SK-N-SH (cell line): ENCODE measurements around the gene SERPINE1. TPM values are rescaled to one million over a fixed set of nuclear protein-coding genes. Genes with fewer than 3 reads are reported as not detected.
A peak's percentile ranks its signal among the peaks of the same experiment; 100 is the strongest.

Source experiments
- CTCF ChIA-PET: fragments of 300-600, 350-600 bp; formaldehyde crosslinking; extraction: SDS; loops from one replicate; lab custom pipeline; 2021; lab: Yijun Ruan, JAX
- POLR2A ChIA-PET: fragments of 350-600 bp; sonication (Branson Sonifier 250); formaldehyde crosslinking; extraction: SDS; loops from one replicate; lab custom pipeline; 2020; ENCODE audit warnings: antibody characterized with exemption, inconsistent platforms; lab: Yijun Ruan, JAX
- DNase-seq: peaks from one replicate; pipeline ENCODE4 v3.0.0; 2012
- H2AFZ ChIP-seq: fragments of 200-600 bp; sonication (generic); 2 replicates; pipeline ENCODE4 v1.8.1; 2016; ENCODE audit warnings: antibody characterized with exemption, mild to moderate bottlenecking, low read depth
- H3F3A ChIP-seq: fragments of 200-600 bp; sonication (generic); replicated peaks from 2 replicates; pipeline ENCODE3; 2016; ENCODE audit warnings: antibody characterized with exemption, mild to moderate bottlenecking; ENCODE audit not compliant: insufficient read depth
- H3K27ac ChIP-seq, 2 experiments: fragments of 200-500 bp in 1 of 2; fragments of 200-600 bp in 1 of 2; sonication (Bioruptor generic) in 1 of 2; sonication (generic), shearing (Covaris generic) in 1 of 2; 2 replicates each; pipeline versions ENCODE4 v1.5.1 to v1.6.1; 2014 to 2016; ENCODE audit warnings: low read depth in 2 of 2, inconsistent platforms in 1 of 2, low read length in 1 of 2, mild to moderate bottlenecking in 1 of 2, mixed read lengths in 1 of 2
- H3K27me3 ChIP-seq: fragments of 200-600 bp; sonication (generic), shearing (Covaris generic); 2 replicates; pipeline ENCODE4 v1.6.1; 2016; ENCODE audit warnings: mixed run types; ENCODE audit not compliant: insufficient read depth
- H3K36me3 ChIP-seq, 2 experiments: fragments of 200-500 bp in 1 of 2; fragments of 200-600 bp in 1 of 2; sonication (Bioruptor generic) in 1 of 2; sonication (generic) in 1 of 2; replicated peaks in 1 of 2; 2 replicates each; pipeline versions ENCODE3 to v1.5.1; 2014 to 2016; ENCODE audit warnings: low read length in 1 of 2, mild to moderate bottlenecking in 1 of 2; ENCODE audit not compliant: insufficient read depth in 2 of 2, control insufficient read depth in 1 of 2
- H3K4me1 ChIP-seq, 2 experiments: fragments of 200-500 bp in 1 of 2; fragments of 200-600 bp in 1 of 2; sonication (Bioruptor generic) in 1 of 2; sonication (generic), shearing (Covaris generic) in 1 of 2; 2 replicates each; pipeline versions ENCODE4 v1.5.1 to v1.6.1; 2014 to 2016; ENCODE audit warnings: low read depth in 1 of 2, low read length in 1 of 2, mixed run types in 1 of 2; ENCODE audit not compliant: insufficient read depth in 2 of 2, control insufficient read depth in 1 of 2
- H3K4me2 ChIP-seq: fragments of 200-600 bp; sonication (generic), shearing (Covaris generic); 2 replicates; pipeline ENCODE4 v1.6.1; 2017; ENCODE audit warnings: mixed run types
- H3K4me3 ChIP-seq, 2 experiments: fragments of 200-500 bp in 1 of 2; fragments of 200-600 bp in 1 of 2; sonication (Bioruptor generic) in 1 of 2; sonication (generic), shearing (Covaris generic) in 1 of 2; 2 replicates each; pipeline versions ENCODE4 v1.5.1 to v1.8.1; 2014 to 2016; ENCODE audit warnings: low read depth in 2 of 2, inconsistent platforms in 1 of 2, low read length in 1 of 2, mild to moderate bottlenecking in 1 of 2, mixed read lengths in 1 of 2, moderate library complexity in 1 of 2
- H3K79me2 ChIP-seq: fragments of 200-600 bp; sonication (generic); 2 replicates; pipeline ENCODE4 v1.8.1; 2017; ENCODE audit warnings: mild to moderate bottlenecking; ENCODE audit not compliant: insufficient read depth
- H3K9ac ChIP-seq: fragments of 200-600 bp; sonication (generic); 2 replicates; pipeline ENCODE4 v1.6.1; 2017; ENCODE audit warnings: mixed run types
- H3K9me2 ChIP-seq: fragments of 200-600 bp; sonication (generic); 2 replicates; pipeline ENCODE4 v1.6.1; 2017; ENCODE audit warnings: mixed run types
- H3K9me3 ChIP-seq: fragments of 200-600 bp; sonication (generic); 2 replicates; pipeline ENCODE4 v1.6.1; 2017; ENCODE audit warnings: mixed run types, mild to moderate bottlenecking, moderate library complexity
- H4K20me1 ChIP-seq: fragments of 200-600 bp; sonication (generic); 2 replicates; pipeline ENCODE4 v1.6.1; 2017; ENCODE audit warnings: mild to moderate bottlenecking, mixed run types; ENCODE audit not compliant: insufficient read depth
- CTCF ChIP-seq: fragments of 200-600 bp; sonication (generic); IDR thresholded peaks from 2 replicates; pipeline ENCODE4 v1.6.1; 2017; ENCODE audit warnings: antibody characterized with exemption, mild to moderate bottlenecking, moderate library complexity
- EP300 ChIP-seq, 2 experiments: IDR thresholded peaks; 2 replicates each; pipeline versions ENCODE4 v1.4.0 to v1.6.1; 2012; ENCODE audit warnings: borderline replicate concordance in 1 of 2, low read depth in 1 of 2, low read length in 1 of 2
- FOSL2 ChIP-seq: IDR thresholded peaks from 2 replicates; pipeline ENCODE4 v1.4.0; 2012; ENCODE audit warnings: low read depth, mild to moderate bottlenecking, moderate library complexity, borderline replicate concordance
- FOXM1 ChIP-seq: IDR thresholded peaks from 2 replicates; pipeline ENCODE4 v1.4.0; 2012; ENCODE audit warnings: low read depth, mild to moderate bottlenecking
- GATA2 ChIP-seq: sonication (generic); formaldehyde crosslinking; IDR thresholded peaks from 2 replicates; pipeline ENCODE4 v1.5.0; 2020; ENCODE audit warnings: mild to moderate bottlenecking, missing genetic modification reagents
- IRF3 ChIP-seq: fragments of 150-350 bp; IDR thresholded peaks from 2 replicates; pipeline ENCODE4 v1.6.1; 2016; ENCODE audit warnings: mild to moderate bottlenecking, low read depth, low read length
- JUND ChIP-seq: IDR thresholded peaks from 2 replicates; pipeline ENCODE4 v1.4.0; 2012
- MAX ChIP-seq: IDR thresholded peaks from 2 replicates; pipeline ENCODE4 v1.4.0; 2012; ENCODE audit warnings: low read depth
- MEF2A ChIP-seq: IDR thresholded peaks from 2 replicates; pipeline ENCODE4 v1.4.0; 2012; ENCODE audit warnings: low read depth, borderline replicate concordance
- NFIC ChIP-seq: IDR thresholded peaks from 2 replicates; pipeline ENCODE4 v1.4.0; 2012; ENCODE audit warnings: borderline replicate concordance
- RAD21 ChIP-seq: IDR thresholded peaks from 2 replicates; pipeline ENCODE4 v1.6.1; 2012; ENCODE audit warnings: mild to moderate bottlenecking, low read length
- RFX5 ChIP-seq: IDR thresholded peaks from 2 replicates; pipeline ENCODE4 v1.6.1; 2012; ENCODE audit warnings: mild to moderate bottlenecking, improper control_type of control experiment, low read length
- RXRA ChIP-seq: IDR thresholded peaks from 2 replicates; pipeline ENCODE4 v1.4.0; 2012; ENCODE audit warnings: low read depth, mild to moderate bottlenecking, borderline replicate concordance
- SMC3 ChIP-seq: IDR thresholded peaks from 2 replicates; pipeline ENCODE4 v1.6.1; 2012; ENCODE audit warnings: low read depth, low read length, improper control_type of control experiment
- TCF12 ChIP-seq: IDR thresholded peaks from 2 replicates; pipeline ENCODE4 v1.4.0; 2012
- TEAD4 ChIP-seq: IDR thresholded peaks from 2 replicates; pipeline ENCODE4 v1.4.0; 2012; ENCODE audit warnings: mild to moderate bottlenecking, borderline replicate concordance; ENCODE audit not compliant: insufficient read depth
- YY1 ChIP-seq: IDR thresholded peaks from 2 replicates; pipeline ENCODE4 v1.4.0; 2012; ENCODE audit warnings: low read depth, mild to moderate bottlenecking
- WGBS: methylation state at CpG from one replicate; pipeline ENCODE4 v1.1.6; 2017; ENCODE audit warnings: low lambda C conversion rate; 5-methylcytosine and 5-hydroxymethylcytosine counted together
- polyA plus RNA-seq, 3 experiments: library from polyadenylated mRNA; depleted of rRNA; stranded (reverse); fragments of >200 nt; gene quantifications; 2 replicates each; pipeline ENCODE4 v1.2.3, GENCODE V29; 2012
- TF ChIP-seq, protein P1 (sequence below): IDR thresholded peaks from 2 replicates; pipeline ENCODE4 v1.6.1; 2012; ENCODE audit warnings: mild to moderate bottlenecking, low read depth, low read length, moderate library complexity
- TF ChIP-seq, protein P2 (sequence below): IDR thresholded peaks from 2 replicates; pipeline ENCODE4 v1.4.0; 2012; ENCODE audit warnings: low read depth, borderline replicate concordance

SERPINE1 gene
- polyA plus RNA-seq, 1 of the 3 experiments (the other 2 are of a cell fraction): 4,174 TPM

- peak; percentile 73; the same call in 1 of the 2 replicates for TF ChIP-seq FOSL2
- TF ChIP-seq RXRA: no peak
- no peak for TF ChIP-seq RAD21
- peak; percentile 90 for TF ChIP-seq TCF12
- TF ChIP-seq FOXM1: no peak
- no peak for TF ChIP-seq IRF3
- no peak for TF ChIP-seq CTCF
- no peak for TF ChIP-seq TEAD4
- TF ChIP-seq GATA2 (CRISPR knock-in tag): no peak
- no peak for TF ChIP-seq RFX5
These were observed 40.2 kb downstream of the SERPINE1 start (continued) for GRCh38 chr7:101166909-101167644.

- no peaks in the 10 kb centered on the region; the same call in 1 of the 2 replicates for H3K27me3 ChIP-seq
- POLR2A ChIA-PET: interaction anchor here (0.5 to 1.4 kb wide), 6 partner anchors 11 to 74 kb away, joined by 3 to 7 read pairs (median 4); partner anchors contain the start of gene NAT16
- TF ChIP-seq YY1 (no peak), JUND (no peak), GATA2 (CRISPR knock-in tag) (peak; percentile 63), EP300 (IDR thresholded peaks at IDR 0.05; ENCODE audit: borderline replicate concordance in 1 of 2, low read depth in 1 of 2, low read length in 1 of 2) (0 out of 4 replicates have a peak, but pooled peaks of 1 of the 2 experiments have one; percentile 16), SMC3 (no peak), FOSL2 (no peak), MEF2A (no peak), RFX5 (no peak), MAX (no peak), NFIC (no peak), FOXM1 (no peak)
- TF ChIP-seq, protein P1, sequence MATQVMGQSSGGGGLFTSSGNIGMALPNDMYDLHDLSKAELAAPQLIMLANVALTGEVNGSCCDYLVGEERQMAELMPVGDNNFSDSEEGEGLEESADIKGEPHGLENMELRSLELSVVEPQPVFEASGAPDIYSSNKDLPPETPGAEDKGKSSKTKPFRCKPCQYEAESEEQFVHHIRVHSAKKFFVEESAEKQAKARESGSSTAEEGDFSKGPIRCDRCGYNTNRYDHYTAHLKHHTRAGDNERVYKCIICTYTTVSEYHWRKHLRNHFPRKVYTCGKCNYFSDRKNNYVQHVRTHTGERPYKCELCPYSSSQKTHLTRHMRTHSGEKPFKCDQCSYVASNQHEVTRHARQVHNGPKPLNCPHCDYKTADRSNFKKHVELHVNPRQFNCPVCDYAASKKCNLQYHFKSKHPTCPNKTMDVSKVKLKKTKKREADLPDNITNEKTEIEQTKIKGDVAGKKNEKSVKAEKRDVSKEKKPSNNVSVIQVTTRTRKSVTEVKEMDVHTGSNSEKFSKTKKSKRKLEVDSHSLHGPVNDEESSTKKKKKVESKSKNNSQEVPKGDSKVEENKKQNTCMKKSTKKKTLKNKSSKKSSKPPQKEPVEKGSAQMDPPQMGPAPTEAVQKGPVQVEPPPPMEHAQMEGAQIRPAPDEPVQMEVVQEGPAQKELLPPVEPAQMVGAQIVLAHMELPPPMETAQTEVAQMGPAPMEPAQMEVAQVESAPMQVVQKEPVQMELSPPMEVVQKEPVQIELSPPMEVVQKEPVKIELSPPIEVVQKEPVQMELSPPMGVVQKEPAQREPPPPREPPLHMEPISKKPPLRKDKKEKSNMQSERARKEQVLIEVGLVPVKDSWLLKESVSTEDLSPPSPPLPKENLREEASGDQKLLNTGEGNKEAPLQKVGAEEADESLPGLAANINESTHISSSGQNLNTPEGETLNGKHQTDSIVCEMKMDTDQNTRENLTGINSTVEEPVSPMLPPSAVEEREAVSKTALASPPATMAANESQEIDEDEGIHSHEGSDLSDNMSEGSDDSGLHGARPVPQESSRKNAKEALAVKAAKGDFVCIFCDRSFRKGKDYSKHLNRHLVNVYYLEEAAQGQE: no peak
- TF ChIP-seq, protein P2, sequence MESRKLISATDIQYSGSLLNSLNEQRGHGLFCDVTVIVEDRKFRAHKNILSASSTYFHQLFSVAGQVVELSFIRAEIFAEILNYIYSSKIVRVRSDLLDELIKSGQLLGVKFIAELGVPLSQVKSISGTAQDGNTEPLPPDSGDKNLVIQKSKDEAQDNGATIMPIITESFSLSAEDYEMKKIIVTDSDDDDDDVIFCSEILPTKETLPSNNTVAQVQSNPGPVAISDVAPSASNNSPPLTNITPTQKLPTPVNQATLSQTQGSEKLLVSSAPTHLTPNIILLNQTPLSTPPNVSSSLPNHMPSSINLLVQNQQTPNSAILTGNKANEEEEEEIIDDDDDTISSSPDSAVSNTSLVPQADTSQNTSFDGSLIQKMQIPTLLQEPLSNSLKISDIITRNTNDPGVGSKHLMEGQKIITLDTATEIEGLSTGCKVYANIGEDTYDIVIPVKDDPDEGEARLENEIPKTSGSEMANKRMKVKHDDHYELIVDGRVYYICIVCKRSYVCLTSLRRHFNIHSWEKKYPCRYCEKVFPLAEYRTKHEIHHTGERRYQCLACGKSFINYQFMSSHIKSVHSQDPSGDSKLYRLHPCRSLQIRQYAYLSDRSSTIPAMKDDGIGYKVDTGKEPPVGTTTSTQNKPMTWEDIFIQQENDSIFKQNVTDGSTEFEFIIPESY: no peak
These were observed 40.9 kb downstream of the SERPINE1 start for GRCh38 chr7:101167645-101168411.

More at GRCh38 chr7:101167645-101168411, 40.9 kb downstream of the SERPINE1 start:
- CTCF ChIA-PET: interaction anchor here (0.7 to 3.8 kb wide), 14 partner anchors 10 to 115 kb away, joined by 3 to 26 read pairs (median 4); partner anchors contain the start of gene AP1S1
- Histone ChIP-seq H4K20me1 (peaks cover 18% of the 10 kb centered on the region), H3K36me3 (no peaks in the 10 kb centered on the region), H2AFZ (no peak overlapping the region), H3K9ac (no peak overlapping the region), H3K4me3 (peak overlapping the region; percentile 23 to 25; a peak in 2 of 4 replicates), H3K9me2 (no peaks in the 10 kb centered on the region), H3K4me1 (peaks cover 36 to 63% of the 10 kb centered on the region in 2 experiments), H3K4me2 (peak overlapping the region; percentile 98), H3F3A (peaks cover 37% of the 10 kb centered on the region), H3K79me2 (no peaks in the 10 kb centered on the region), H3K27ac (peak overlapping the region in 1 of 2 experiments; percentile 67; a peak in 2 of 4 replicates), H3K9me3 (no peaks in the 10 kb centered on the region)
- peak; percentile 41 for DNase-seq
- 1% methylated on average over 11 of the region's 12 CpGs for WGBS
